C4-2B (cell line): ENCODE data around the gene ANP32D.
"Not testable (repeated sequence)": the region's sequence is repeated elsewhere in the genome, so short reads cannot be mapped to it uniquely, and the experiment has no call there.

Source experiments
- CTCF ChIP-seq: fragments of 450-650 bp; conservative IDR thresholded peaks from 2 replicates; pipeline ENCODE4 v1.5.1; 2017; ENCODE audit warnings: mild to moderate bottlenecking
- ZFX ChIP-seq: fragments of 450-650 bp; IDR thresholded peaks from 2 replicates; pipeline ENCODE4 v1.6.1; 2017

- TF ChIP-seq CTCF, ZFX: not testable (repeated sequence)
These were observed 48.0 kb downstream of the ANP32D start for GRCh38 chr12:48520381-48520780.
